CD14-positive monocyte (primary cell): Measurements from ENCODE around the gene ANKRD49. TPM values are rescaled to one million over a fixed set of nuclear protein-coding genes. Genes with fewer than 3 reads are reported as not detected.
A peak's percentile ranks its signal among the peaks of the same experiment; 100 is the strongest.

ENCODE experiments used
- DNase-seq, 3 donors: peaks; one replicate each; pipeline ENCODE4 v3.0.0-alpha.2; 2011 to 2022
- H2AFZ ChIP-seq: 2 replicates; pipeline ENCODE4 v1.6.0; 2012; ENCODE audit warnings: mild to moderate bottlenecking, low read depth, low read length, inconsistent platforms; ENCODE audit not compliant: insufficient read depth, poor library complexity, severe bottlenecking
- H3K27ac ChIP-seq, 2 donors: 1 replicate in 1 of 2; 2 replicates in 1 of 2; pipeline ENCODE4 v1.5.1; 2012 to 2013; ENCODE audit warnings: low read length in 2 of 2, control low read depth in 1 of 2, inconsistent platforms in 1 of 2, low read depth in 1 of 2, mild to moderate bottlenecking in 1 of 2
- H3K27me3 ChIP-seq, 2 donors: one replicate each; pipeline versions ENCODE4 v1.6.0 to v1.6.1; 2011 to 2013; ENCODE audit warnings: low read length in 2 of 2; ENCODE audit not compliant: control insufficient read depth in 2 of 2, insufficient read depth in 2 of 2
- H3K36me3 ChIP-seq, 2 donors: replicated peaks in 1 of 2; 1 replicate in 1 of 2; 2 replicates in 1 of 2; pipeline versions ENCODE4 v1.5.1 to v1.6.1; 2012 to 2013; ENCODE audit warnings: low read length in 2 of 2, control low read depth in 1 of 2, inconsistent platforms in 1 of 2, mild to moderate bottlenecking in 1 of 2; ENCODE audit not compliant: insufficient read depth in 2 of 2, control insufficient read depth in 1 of 2
- H3K4me1 ChIP-seq, 2 donors: 1 replicate in 1 of 2; 2 replicates in 1 of 2; pipeline versions ENCODE4 v1.5.1 to v1.6.1; 2012 to 2013; ENCODE audit warnings: low read length in 2 of 2, control low read depth in 1 of 2, inconsistent platforms in 1 of 2, mild to moderate bottlenecking in 1 of 2, moderate library complexity in 1 of 2; ENCODE audit not compliant: insufficient read depth in 2 of 2, control insufficient read depth in 1 of 2
- H3K4me2 ChIP-seq: replicated peaks from 2 replicates; pipeline ENCODE3; 2012; ENCODE audit warnings: low read length, moderate library complexity, mild to moderate bottlenecking; ENCODE audit not compliant: poor library complexity, severe bottlenecking; ENCODE audit errors: extremely low read depth
- H3K4me3 ChIP-seq, 3 experiments: fragments of 200-600 bp in 1 of 3; sonication (generic) in 1 of 3; replicated peaks in 1 of 3; 1 replicate in 2 of 3; 2 replicates in 1 of 3; pipeline ENCODE4 v1.5.1; 2011 to 2013; ENCODE audit warnings: low read length in 3 of 3, mild to moderate bottlenecking in 3 of 3, control low read depth in 2 of 3, low read depth in 2 of 3, inconsistent platforms in 1 of 3, moderate library complexity in 1 of 3
- H3K79me2 ChIP-seq: 2 replicates; pipeline ENCODE4 v1.6.0; 2012; ENCODE audit warnings: mild to moderate bottlenecking, control low read depth, inconsistent platforms, low read length, moderate library complexity; ENCODE audit not compliant: insufficient read depth
- H3K9ac ChIP-seq: 2 replicates; pipeline ENCODE4 v1.6.0; 2017; ENCODE audit warnings: low read length, mild to moderate bottlenecking; ENCODE audit not compliant: insufficient read depth, poor library complexity, severe bottlenecking
- H3K9me3 ChIP-seq, 2 donors: replicated peaks in 1 of 2; 1 replicate in 1 of 2; 2 replicates in 1 of 2; pipeline versions ENCODE4 v1.5.1 to v1.6.1; 2012 to 2013; ENCODE audit warnings: low read length in 2 of 2, control low read depth in 1 of 2; ENCODE audit not compliant: control insufficient read depth in 1 of 2, insufficient read depth in 1 of 2
- H4K20me1 ChIP-seq: 2 replicates; pipeline ENCODE4 v1.6.0; 2012; ENCODE audit warnings: mild to moderate bottlenecking, low read length, control low read depth, moderate library complexity; ENCODE audit not compliant: insufficient read depth
- H3K27ac Mint-ChIP-seq, 7 donors: one replicate each; pipeline ENCODE4 v1.8.0; 2020; ENCODE audit warnings: mild to moderate bottlenecking in 7 of 7, mixed read lengths in 7 of 7, moderate library complexity in 6 of 7, inconsistent platforms in 2 of 7
- H3K27me3 Mint-ChIP-seq, 3 donors: one replicate each; pipeline ENCODE4 v1.8.0; 2021 to 2022; ENCODE audit warnings: low read depth in 3 of 3, mild to moderate bottlenecking in 3 of 3, mixed read lengths in 3 of 3, moderate library complexity in 3 of 3, inconsistent platforms in 1 of 3
- H3K36me3 Mint-ChIP-seq, 2 donors: one replicate each; pipeline ENCODE4 v1.8.0; 2020; ENCODE audit warnings: mixed read lengths in 2 of 2, inconsistent platforms in 1 of 2, mild to moderate bottlenecking in 1 of 2
- H3K4me1 Mint-ChIP-seq: one replicate; pipeline ENCODE4 v1.8.0; 2020; ENCODE audit warnings: mild to moderate bottlenecking, mixed read lengths
- H3K4me3 Mint-ChIP-seq, 2 donors: one replicate each; pipeline ENCODE4 v1.8.0; 2020; ENCODE audit warnings: mild to moderate bottlenecking in 2 of 2, mixed read lengths in 2 of 2, moderate library complexity in 1 of 2
- H3K9me3 Mint-ChIP-seq, 7 donors: one replicate each; pipeline ENCODE4 v1.8.0; 2020 to 2022; ENCODE audit warnings: mixed read lengths in 7 of 7, mild to moderate bottlenecking in 6 of 7, moderate library complexity in 6 of 7, inconsistent platforms in 2 of 7
- WGBS: methylation state at CpG from one replicate; pipeline ENCODE4 v1.1.5; 2013; ENCODE audit warnings: missing lambda C conversion rate; ENCODE audit not compliant: insufficient coverage; 5-methylcytosine and 5-hydroxymethylcytosine counted together
- intact Hi-C, 2 donors: fragments of 100-400 bp; cut with micrococcal nuclease; formaldehyde crosslinking; loops; one replicate each; pipeline versions ENCODE4 v1.15.0 to v1.15.1; 2023
- polyA plus RNA-seq, 3 donors: library from polyadenylated mRNA; depleted of rRNA in 1 of 3; unstranded in 2 of 3; stranded (reverse) in 1 of 3; fragments of 300-500 nt in 2 of 3; fragments of >200 nt in 1 of 3; fragmentation: Illumina TruSeq in 2 of 3; gene quantifications; 1 replicate in 2 of 3; 2 replicates in 1 of 3; pipeline ENCODE4 v1.2.3, GENCODE V29; 2012 to 2021
- TF ChIP-seq, protein P1 (sequence below): fragments of 200-600 bp; IDR thresholded peaks from one replicate; pipeline ENCODE4 v1.8.0; 2022; ENCODE audit warnings: antibody characterized with exemption, mild to moderate bottlenecking

ANKRD49 gene
- polyA plus RNA-seq, 3 donors, result 12.0 to 13.1 (median 12.8) TPM

DNA sequence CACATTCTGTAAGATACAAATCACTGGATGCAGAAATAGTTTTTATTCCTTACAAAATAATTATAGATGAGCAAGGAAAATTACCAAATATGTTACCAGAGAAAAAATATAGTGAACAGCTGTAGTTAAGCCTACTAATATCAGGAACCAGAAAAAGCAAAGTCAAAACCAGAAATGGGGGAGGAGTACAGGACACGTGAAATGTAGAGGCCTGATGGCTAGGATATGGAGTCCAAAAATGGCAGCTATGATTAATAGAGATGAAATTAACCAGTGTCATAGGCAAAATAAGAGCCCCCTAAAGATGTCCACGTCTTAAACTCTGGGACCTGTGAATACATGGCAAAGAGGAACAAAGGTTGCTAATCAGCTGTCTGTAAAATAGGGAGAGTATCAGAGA lies 34.2 kb upstream of the ANKRD49 start:
- Histone ChIP-seq H2AFZ (no peak overlapping the region), H3K4me1 (peaks cover 0 to 5% of the 10 kb centered on the region in 2 donors), H3K9ac (no peak overlapping the region), H3K4me2 (no peak overlapping the region), H3K4me3 (no peak overlapping the region), H4K20me1 (no peaks in the 10 kb centered on the region), H3K9me3 (no peaks in the 10 kb centered on the region), H3K27me3 (no peaks in the 10 kb centered on the region), H3K27ac (no peak overlapping the region), H3K79me2 (no peaks in the 10 kb centered on the region), H3K36me3 (peaks cover 27 to 76% of the 10 kb centered on the region in 2 donors)
- H3K4me1 Mint-ChIP-seq, result peaks cover 6% of the 10 kb centered on the region
- peaks cover 0 to 5% (median 3%) of the 10 kb centered on the region in 7 donors for H3K9me3 Mint-ChIP-seq
- peaks cover 49 to 70% of the 10 kb centered on the region in 2 donors for H3K36me3 Mint-ChIP-seq
- TF ChIP-seq, protein P1, sequence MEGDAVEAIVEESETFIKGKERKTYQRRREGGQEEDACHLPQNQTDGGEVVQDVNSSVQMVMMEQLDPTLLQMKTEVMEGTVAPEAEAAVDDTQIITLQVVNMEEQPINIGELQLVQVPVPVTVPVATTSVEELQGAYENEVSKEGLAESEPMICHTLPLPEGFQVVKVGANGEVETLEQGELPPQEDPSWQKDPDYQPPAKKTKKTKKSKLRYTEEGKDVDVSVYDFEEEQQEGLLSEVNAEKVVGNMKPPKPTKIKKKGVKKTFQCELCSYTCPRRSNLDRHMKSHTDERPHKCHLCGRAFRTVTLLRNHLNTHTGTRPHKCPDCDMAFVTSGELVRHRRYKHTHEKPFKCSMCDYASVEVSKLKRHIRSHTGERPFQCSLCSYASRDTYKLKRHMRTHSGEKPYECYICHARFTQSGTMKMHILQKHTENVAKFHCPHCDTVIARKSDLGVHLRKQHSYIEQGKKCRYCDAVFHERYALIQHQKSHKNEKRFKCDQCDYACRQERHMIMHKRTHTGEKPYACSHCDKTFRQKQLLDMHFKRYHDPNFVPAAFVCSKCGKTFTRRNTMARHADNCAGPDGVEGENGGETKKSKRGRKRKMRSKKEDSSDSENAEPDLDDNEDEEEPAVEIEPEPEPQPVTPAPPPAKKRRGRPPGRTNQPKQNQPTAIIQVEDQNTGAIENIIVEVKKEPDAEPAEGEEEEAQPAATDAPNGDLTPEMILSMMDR, result no peak
- H3K4me3 Mint-ChIP-seq, result no peak overlapping the region
- H3K27me3 Mint-ChIP-seq, result peaks cover 0 to 2% (median 2%) of the 10 kb centered on the region in 3 donors
- WGBS, result 100% methylated on average over 1 of the region's 2 CpGs
- DNase-seq, result no peak
- H3K27ac Mint-ChIP-seq, result peak overlapping the region in 1 of 7 donors; percentile 73
- intact Hi-C loops, result no loop called here

DNA sequence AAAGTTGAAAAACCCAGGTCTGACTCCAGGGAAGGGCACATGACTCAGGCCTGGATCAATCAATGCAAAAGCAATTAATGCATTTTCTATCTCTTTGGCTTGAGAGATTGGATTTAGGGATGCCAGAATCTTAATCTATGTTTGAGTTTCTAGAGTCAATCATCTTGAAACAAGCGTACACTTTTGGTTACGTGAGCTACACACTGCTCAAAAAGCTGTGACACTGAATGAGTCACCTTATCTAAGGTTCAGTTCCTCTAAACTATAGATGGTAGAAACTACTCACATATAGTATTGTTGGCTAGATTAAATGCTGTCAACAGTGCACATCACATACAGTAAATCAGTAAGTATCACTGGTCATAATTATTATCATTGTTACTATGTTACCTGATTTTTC lies 24.4 kb upstream of the ANKRD49 start:
- peaks cover 0 to 1% (median 0%) of the 10 kb centered on the region in 3 donors for H3K27me3 Mint-ChIP-seq
- TF ChIP-seq, protein P1, result no peak
- H3K36me3 ChIP-seq, result peaks cover 33 to 72% of the 10 kb centered on the region in 2 donors
- no peaks in the 10 kb centered on the region for H3K9me3 ChIP-seq
- H3K27ac Mint-ChIP-seq, result peak overlapping the region in 1 of 7 donors; percentile 8
- H3K4me3 Mint-ChIP-seq, result no peak overlapping the region
- H3K79me2 ChIP-seq, result no peaks in the 10 kb centered on the region
- peak in 1 of 3 donors; percentile 34 for DNase-seq
- H3K4me1 ChIP-seq, result peaks cover 15 to 19% of the 10 kb centered on the region in 2 donors
- no peak overlapping the region for H3K4me2 ChIP-seq
- peak overlapping the region in 1 of 2 donors; percentile 24 for H3K27ac ChIP-seq
- intact Hi-C loops, result no loop called here
- no peak overlapping the region for H3K9ac ChIP-seq
- H3K27me3 ChIP-seq, result no peaks in the 10 kb centered on the region
- H4K20me1 ChIP-seq, result no peaks in the 10 kb centered on the region
- no CpG with 5 or more reads among the region's 2 CpGs for WGBS
- peaks cover 16% of the 10 kb centered on the region for H3K4me1 Mint-ChIP-seq
- H3K36me3 Mint-ChIP-seq, result peaks cover 51 to 57% of the 10 kb centered on the region in 2 donors
- no peak overlapping the region for H2AFZ ChIP-seq
- H3K9me3 Mint-ChIP-seq, result peaks cover 0 to 2% (median 0%) of the 10 kb centered on the region in 7 donors
- no peak overlapping the region for H3K4me3 ChIP-seq
